GM04504 (cell line): ENCODE measurements around the gene RWDD1.
"Not testable (repeated sequence)": the region's sequence is repeated elsewhere in the genome, so short reads cannot be mapped to it uniquely, and the experiment has no call there.

Experiments
- DNase-seq: peaks from one replicate; pipeline ENCODE4 v3.0.0-alpha.2; 2012; ENCODE audit warnings: low read depth

RWDD1 gene

DNA sequence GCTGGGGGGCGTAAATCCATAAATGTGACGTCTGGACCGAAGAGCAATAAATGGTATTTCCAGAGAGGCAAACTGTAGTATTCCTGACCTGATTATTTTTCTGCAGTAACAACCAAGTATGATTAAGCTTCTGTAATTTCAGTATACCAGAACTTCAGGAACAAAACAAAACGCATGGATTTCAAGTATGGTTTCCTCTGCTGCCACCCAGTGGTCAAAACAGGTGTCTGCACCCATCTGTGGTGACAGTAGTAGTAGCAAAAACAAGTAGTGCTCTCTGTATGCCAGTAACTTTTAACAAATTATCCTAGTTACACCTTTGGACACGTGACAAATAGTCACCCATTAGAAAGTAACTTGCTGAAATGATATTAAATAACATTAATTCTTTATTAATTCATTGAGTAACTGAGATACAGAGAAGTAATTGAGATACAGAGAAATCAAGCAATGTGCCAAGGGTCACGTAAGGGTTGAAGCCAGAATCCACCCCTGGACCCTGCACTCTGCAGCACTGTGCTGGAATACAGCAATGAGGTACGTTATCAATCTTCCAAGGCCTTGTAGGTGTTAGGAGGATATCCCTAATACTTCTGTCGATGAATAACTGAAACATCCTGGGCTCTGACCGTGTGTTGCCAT, 9.8 kb upstream of the RWDD1 start:
- DNase-seq: no peak

DNA sequence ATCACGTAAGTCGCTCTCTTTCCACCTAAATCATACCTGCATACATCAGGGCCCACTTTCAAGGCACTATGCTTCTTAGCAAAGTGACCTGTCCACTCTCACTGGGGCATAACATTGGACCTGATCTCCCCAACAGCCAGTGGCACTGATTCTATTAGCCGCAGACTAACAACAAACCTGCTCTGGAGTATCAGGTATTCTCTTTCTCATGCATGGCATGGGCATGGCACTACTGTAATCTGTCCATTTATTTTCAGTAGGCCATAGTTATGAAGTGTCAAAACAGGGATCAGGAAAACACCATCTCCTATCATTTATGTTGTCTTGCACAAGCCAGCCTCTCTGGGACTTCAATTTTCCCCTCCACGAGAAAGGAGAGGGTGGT, 9.3 kb upstream of the RWDD1 start:
- no peak for DNase-seq

DNA sequence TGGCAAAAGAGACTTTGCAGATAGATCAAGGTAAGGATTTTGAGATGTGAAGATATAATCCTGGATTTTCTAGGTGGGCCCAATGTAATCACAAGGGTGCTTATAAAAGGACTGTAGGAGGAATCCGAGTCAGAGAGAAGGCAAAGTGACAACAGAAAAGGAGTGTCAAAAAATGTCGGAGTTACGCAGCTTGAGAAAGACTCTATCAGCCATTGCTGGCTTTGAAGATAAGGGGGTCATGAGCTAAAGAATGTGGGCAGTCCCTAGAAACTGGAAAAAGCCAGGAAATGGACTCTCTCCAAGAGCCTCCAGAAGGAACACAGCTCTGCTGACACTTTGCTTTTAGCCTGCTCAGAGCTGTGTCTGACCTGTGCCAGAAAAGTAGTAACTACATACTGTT, 8.7 kb upstream of the RWDD1 start:
- no peak for DNase-seq

DNA sequence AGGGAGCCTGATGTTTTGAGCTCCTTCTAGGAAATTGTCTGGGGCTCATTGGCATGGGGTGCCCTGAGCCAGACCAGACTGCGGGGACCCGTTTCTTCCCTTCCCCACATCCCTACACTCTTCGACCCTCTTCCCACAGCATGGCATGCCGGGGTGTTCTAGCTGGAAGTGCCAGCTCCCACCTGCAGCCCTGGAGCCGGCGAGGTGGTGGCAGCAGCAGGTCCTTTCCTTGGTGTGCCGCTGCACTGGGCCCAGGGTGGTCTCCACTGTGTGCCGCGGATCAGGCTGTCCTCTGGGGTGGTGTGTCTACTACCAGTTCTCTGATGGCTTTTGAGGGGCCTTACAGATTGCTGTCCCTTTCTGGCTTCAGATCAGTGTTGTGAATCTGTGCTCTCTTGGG, 7.5 kb upstream of the RWDD1 start:
- DNase-seq: no peak

DNA sequence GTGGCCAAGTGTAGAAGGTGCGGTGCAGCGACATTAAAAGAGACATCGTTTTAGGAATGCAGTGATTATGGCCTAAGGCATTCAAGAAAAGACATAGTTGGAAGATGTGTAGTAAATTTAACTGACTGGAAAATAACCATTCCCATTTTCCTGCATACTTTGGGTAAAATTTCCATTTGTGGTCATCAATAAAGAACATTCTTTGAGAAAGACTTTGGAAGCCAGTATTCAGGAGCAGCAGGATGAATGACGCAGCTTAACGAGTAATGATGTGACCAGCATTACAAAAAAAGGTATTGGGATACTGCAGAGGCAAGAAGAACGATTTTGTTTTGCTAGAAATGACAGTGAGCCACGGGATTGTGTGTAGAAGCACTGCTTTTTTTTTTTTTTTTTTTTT, 7.0 kb upstream of the RWDD1 start:
- no peak for DNase-seq

DNA sequence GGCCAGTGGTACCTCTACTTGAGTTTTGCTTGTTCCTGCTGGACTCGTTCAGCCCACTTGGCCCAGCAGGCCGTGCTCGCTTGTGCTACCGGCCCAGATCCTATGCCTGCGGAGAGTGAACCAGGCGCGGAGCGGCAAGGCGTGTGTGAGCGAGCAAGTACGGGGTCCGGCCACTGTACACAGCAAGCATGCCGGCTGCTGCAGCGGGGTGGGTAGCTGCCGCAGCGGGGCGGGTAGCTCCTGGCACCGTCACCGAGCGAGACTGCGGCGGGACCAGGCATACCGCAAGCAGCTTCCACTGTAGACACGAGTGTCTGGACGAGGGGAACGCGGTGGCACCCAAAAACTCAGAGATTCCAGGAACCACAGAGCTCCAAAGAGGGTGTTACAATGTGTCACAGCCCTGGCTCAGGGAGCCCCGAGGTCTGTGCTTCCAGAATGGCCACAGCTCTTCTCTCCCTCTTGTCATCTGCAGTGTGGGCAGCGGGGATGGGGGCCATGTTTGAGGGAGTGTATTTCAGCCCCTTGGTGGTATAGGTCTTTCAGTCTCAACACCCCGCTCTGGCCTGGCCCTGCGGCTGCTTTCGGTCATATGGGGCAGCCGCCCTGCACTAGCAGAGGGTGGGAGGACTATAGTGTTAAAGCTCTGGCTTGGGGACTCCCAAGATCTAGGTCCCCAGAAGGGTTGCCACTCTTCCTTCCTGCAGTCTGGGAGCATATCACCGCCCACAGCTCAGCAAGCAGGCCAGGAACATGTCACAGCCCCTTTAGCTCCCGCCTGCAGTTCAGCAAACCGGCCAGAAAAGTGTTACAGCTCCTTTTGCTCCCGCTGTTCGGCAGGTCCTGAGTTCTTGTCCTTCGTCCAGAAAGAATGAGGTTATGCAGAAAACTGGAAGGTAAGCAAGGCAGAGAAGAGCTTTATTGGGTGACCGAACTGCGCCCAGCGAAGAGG, 6.1 kb upstream of the RWDD1 start:
- DNase-seq: no peak

DNA sequence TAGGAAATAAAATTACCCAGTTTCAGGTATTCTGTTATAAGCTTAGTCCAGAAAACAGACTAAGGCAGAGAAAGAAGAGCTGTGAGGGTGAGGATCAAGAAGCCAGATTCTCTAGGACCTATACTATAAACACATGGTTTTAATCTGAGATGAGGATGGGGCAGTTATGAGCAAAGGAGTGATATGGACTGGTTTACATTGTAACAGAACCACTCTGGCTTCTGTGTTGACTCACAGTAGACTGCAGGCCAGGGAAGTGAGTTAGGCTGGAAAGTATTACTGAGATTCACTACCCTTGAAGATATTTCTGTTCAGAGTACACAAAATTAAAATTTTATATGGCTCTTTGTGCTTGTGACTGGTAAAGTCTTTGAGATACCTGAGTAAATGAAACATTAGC, 3.2 kb upstream of the RWDD1 start:
- DNase-seq: no peak

DNA sequence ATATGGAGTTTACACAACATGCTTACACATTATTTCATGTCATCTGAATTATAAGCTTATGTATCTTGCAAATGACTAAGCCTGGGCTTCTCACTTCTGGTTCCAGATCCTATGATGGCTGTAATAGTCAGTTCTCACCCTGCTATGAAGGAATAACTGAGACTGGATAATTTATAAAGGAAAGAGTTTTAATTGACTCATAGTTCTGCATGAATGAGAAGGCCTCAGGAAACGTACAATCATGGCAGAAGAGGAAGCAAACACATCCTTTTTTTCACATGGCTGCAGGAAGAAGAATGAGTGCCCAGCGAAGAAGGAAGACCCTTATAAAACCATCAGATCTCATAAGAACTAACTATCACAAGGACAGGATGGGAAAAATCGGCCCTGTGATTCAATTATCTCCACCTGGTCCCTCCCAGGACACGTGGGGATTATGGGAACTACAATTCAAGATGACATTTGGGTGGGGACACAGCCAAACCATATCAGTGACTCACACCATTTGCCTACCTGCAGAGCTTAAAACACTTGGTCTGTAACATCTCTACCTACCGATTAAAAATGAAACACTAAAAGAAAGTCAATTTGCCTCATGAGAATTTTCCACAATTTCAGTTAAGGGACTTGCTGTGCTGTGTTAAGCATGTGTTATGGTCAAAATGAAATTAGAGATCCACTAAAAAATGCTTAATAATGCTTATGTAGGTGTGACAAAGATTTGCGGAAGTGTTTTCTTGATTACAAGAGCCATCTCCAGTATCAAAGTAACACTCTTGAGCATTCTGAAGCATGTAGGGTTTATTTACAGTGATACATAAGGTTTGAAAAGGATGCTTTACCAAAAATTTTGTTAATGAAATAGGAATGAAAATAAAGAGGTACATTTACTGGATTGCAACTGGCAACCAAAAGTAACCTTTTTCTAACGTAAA, 2.2 kb upstream of the RWDD1 start:
- no peak for DNase-seq

DNA sequence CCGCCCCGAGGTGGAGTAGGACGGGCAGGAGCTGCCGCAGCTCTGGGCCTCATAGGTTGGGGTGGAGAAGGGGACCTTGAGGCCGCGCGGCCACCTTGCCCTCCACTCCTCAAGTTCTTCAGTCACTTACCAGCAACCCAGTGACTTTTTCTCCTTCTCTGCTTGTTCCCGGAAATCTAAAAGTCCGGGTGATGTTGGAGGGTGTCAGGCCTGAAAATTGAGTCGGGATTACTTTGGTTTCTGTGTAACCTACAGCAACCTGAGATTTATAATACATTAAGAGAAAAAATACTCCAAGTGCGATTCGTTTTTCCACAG, 338 bp downstream of the RWDD1 start:
- DNase-seq: no peak

DNA sequence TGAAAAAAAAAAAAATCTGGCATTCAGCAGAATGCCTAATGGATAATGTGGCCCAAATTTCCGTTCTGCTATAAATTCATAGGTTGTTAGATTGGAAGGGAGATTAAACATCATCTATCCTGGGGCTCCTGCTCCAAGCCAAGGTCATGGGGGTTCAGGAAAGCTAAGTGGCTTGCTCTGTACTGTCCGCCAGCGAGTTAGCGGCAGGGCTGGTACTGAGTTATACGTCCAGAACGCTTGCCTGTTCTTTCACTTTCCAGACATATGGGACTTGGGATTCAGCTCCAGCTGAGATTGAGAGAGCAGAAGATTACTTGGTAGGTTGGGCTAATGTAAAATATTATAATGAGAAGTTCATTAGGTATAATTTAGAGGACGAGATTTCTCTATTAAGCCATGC, 858 bp downstream of the RWDD1 start:
- DNase-seq: no peak

DNA sequence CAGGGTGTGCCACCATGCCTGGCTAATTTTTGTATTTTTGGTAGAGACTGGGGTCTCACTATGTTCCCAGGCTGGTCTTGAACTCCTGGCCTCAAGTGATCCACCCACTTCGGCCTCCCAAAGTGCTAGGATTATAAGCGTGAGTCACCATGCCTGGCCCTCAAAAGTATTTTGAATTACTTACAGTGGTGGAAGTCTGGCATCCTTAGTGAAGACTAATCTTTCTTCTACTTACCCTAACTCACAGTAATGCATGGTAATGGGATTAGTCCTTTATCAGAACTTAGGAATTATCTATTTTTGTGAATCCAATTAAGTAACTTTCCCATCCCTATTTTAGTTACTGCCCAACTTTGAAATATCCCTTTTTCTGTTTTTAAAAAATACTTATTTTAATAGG, 3.9 kb downstream of the RWDD1 start:
- DNase-seq: no peak

DNA sequence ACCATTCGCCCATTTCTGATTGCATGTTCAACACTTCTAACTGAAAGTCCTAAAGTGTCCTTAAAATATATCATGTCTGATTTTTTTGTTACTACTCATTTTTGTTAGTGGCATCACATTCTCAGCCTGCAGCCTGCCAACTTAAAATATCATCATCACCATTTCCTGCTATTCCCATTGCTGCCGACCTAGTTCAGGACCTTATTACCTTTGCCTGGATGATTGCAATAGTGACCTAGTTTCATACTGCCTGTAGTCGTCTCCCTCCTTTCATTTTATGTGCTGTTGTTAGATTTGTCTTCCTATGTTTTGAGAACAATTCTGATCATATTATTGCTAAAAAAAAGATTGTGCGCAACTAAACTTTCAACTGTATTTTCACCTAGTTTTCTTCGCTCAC, 6.2 kb downstream of the RWDD1 start:
- DNase-seq: no peak

DNA sequence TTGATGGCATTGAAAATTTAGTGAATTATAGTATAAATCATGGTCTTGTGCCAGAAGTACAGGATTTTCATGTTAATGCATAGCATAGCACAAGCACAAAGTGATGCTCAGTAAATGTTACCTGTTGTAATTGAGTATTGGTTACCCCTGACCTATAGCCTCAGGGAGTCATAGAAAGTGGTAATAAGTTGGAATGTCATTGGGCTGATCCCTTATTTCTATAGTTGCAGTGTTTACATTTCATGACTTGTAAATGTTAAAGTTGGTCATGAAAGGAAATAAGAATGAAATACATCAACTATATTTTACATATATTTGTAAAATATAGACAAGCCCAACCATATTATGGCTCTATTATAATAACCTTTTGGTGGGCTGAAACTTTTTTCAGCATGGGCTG, 7.0 kb downstream of the RWDD1 start:
- no peak for DNase-seq

DNA sequence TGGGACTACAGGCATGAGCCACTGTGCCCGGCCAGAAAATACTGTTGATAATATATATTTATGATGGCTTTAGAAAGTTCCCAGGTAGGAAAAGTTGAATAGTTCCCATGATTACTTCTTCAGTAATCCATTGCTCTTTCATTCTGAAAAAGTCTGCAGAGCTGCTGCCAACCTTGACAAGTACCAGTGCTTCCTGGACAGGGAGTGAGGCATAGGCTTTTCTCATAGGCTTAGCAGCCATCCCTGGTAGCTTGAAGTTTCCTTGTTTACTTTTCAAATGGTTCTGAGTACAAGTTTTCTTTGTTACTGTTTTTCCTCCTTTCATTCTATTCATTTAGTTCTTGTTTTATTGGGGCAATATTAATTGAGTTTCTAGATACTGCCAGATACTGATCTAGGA, 7.8 kb downstream of the RWDD1 start:
- DNase-seq: no peak

DNA sequence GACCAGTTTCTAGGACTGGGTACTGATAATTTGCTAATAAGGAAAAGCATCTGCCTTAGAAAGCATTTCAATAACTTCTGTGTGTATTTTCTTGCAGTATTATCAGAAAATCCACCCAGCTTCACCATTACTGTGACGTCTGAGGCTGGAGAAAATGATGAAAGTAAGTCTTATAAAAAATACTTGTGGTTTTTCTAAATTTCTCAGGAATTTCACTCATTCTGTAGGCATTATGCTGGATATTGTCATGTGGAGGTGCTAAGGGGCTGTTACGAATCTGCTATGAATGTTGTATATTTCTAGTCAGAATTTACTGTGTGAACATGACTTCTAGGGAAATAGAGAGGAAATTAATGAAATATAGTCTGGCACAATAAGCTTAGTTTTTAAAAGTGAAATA, 8.9 kb downstream of the RWDD1 start:
- DNase-seq: no peak

DNA sequence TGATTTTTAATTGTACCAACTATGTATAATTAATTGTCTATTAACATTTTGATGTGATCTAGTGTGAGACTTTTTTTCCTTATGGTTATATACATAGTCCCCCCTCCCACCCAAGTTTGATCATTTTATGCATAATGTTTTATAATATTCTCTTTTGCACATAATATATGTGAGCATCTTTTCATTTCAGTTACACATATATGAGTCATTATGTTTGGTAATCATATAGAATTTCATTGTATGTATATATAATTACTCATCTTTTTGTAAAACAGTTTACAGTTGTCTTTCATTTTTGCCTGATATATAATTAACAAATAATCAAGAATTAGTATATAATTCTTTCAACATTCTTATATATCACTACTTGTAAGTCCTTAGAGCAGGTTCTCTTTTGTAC, 15.0 kb downstream of the RWDD1 start:
- no peak for DNase-seq

DNA sequence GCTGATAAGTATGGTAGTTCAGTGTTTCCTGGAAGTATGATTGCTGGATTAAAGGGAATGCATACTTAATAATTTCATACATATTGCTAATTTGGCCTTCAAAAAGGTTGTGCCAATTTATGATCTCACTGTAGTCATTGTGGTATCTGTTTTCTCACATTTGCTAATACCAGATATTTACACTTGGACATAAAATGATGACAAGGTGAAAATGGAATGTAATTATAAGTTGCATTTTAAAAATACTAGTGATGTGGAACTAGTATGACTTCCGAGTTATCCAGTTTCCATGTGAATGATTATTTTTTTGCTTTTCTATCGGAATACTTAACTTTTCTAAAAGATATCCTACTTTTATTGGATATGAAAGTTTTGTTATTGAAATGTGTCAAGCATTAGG, 15.4 kb downstream of the RWDD1 start:
- DNase-seq: no peak

DNA sequence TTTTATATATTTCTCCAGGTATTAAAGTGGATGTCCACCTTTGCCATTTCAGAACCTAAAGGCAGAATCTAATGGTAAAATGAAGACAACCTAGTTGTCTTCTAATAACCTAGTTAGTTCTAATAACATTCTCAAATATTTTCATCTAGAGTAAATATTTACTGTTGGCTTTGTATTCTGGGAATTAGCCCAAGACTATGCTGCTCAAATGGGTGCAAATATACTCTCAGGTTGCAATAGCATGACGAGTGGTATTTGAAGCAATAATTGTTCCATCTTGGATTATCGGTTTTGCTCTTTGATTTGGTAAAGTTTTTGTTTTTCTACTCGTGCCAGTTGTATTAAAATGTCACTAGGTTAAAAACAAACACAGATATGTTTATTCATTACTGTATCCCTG, 23.9 kb downstream of the RWDD1 start:
- no peak for DNase-seq

DNA sequence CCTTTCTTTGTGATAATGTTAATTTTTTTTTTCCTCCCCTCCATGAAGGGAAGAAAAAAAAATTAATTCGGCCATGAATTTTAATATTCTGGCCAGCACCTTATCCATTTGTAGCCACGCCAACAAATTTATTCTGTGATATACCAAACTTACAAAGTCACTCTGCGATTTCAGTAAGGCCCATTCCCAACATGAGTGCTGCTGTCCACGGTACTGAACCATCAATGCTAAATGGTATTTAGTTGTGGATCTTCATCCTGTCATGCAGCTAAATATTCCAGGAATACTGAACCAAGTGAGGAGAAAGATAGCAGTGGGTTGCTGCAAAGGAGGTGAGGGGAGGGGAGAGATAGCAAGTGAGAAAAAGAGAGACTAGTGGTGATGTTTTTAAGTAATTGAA, 25.5 kb downstream of the RWDD1 start:
- DNase-seq: no peak

DNA sequence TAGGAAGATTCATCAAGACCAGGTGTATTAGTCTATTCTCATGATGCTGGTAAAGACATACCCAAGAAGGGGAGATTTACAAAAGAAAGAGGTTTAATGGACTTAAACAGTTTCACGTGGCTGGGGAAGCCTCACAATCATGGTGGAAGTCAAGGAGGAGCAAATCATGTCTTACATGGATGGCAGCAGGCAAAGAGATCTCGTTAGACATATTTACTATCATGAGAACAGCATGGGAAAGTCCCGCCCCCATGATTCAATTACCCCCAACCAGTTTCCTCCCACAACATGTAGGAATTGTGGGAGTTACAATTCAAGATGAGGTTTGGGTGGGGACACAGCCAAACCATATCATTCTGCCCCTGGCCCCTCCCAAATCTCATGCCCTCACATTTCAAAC, 32.6 kb downstream of the RWDD1 start:
- DNase-seq: not testable (repeated sequence)

DNA sequence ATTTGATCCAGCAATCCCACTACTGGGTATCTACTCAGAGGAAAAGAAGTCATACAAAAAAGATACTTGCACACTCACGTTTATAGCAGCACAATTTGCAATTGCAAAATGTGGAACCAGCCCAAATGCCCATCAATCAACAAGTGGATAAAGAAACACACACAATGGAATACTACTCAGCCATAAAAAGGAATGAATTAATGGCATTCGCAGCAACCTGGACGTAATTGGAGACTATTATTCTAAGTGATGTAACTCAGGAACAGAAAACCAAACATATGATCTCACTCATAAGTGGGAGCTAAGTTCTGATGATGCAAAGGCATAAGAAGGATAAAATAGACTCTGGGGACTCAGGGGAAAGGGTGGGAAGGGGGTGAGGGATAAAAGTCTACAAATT, 33.6 kb downstream of the RWDD1 start:
- not testable (repeated sequence) for DNase-seq

DNA sequence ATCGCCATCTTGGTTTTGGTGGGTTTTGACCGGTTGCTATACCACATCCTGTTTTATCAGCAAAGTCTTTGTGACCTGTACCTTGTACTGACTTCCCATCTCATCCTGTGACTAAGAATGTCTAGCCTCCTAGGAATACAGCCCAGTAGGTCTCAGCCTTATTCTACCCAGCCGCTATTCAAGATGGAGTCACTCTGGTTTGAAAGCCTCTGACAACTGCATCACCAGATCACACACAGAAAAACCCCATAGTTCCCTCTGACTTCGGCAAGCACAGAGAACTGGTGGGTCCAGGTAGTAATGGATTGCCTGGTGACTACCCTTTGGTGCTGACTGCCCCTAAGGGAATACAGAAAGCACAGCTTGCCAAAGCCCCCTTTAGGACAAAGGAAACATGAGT, 34.6 kb downstream of the RWDD1 start:
- DNase-seq: no peak

DNA sequence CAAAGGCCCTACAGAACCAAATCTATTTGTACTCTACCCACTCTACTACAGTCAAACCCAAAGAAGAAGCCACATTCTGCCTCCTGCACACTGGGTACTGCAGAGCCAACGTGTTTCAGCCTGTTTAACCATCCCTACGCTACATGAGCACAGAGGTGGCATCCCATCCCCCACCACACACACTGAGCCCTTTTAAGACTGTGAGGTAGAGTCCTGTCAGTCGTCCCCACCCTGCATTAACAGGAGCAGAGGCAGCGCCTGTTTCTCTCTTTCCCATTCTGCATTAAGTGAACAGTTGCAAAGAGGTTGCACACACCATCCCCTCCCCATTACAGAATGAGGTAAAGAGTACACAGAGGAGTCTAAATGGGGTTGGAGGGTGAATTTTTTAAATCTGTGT, 39.8 kb downstream of the RWDD1 start:
- DNase-seq: no peak
